HEK293T (cell line): ENCODE measurements around the gene TTC16.

ENCODE experiments used
- CTCF ChIA-PET: fragments of 350-600 bp; formaldehyde crosslinking; extraction: SDS; loops from one replicate; lab custom pipeline; 2021; ENCODE audit warnings: antibody characterized with exemption, inconsistent platforms; lab: Yijun Ruan, JAX
- POLR2A ChIA-PET: fragments of 350-600 bp; formaldehyde crosslinking; extraction: SDS; loops from one replicate; lab custom pipeline; 2020; ENCODE audit warnings: antibody characterized with exemption, inconsistent platforms; lab: Yijun Ruan, JAX
- DNase-seq: peaks from one replicate; pipeline ENCODE4 v3.0.0; 2012; ENCODE audit warnings: mixed read lengths; ENCODE audit errors: extremely low spot score
- ARNT ChIP-seq: fragments of 450-650 bp; IDR thresholded peaks from 2 replicates; pipeline ENCODE4 v1.6.1; 2017; ENCODE audit warnings: mild to moderate bottlenecking
- BHLHE40 ChIP-seq: fragments of 450-650 bp; IDR thresholded peaks from 2 replicates; pipeline ENCODE4 v1.6.1; 2016; ENCODE audit warnings: mild to moderate bottlenecking, moderate library complexity, borderline replicate concordance
- CTBP1 ChIP-seq: fragments of 450-650 bp; IDR thresholded peaks from 2 replicates; pipeline ENCODE4 v1.6.1; 2016; ENCODE audit warnings: borderline replicate concordance
- ELF4 ChIP-seq: fragments of 450-650 bp; IDR thresholded peaks from 2 replicates; pipeline ENCODE4 v1.6.1; 2017; ENCODE audit warnings: antibody characterized with exemption
- FOXA1 ChIP-seq: fragments of 450-650 bp; IDR thresholded peaks from 2 replicates; pipeline ENCODE4 v1.6.1; 2016; ENCODE audit warnings: mild to moderate bottlenecking
- FOXK2 ChIP-seq: fragments of 450-650 bp; IDR thresholded peaks from 2 replicates; pipeline ENCODE4 v1.6.1; 2016; ENCODE audit warnings: mild to moderate bottlenecking
- FOXM1 ChIP-seq: fragments of 450-650 bp; IDR thresholded peaks from 2 replicates; pipeline ENCODE4 v1.6.1; 2017; ENCODE audit warnings: mild to moderate bottlenecking, borderline replicate concordance
- HDGF ChIP-seq: fragments of 450-650 bp; IDR thresholded peaks from 2 replicates; pipeline ENCODE4 v1.6.1; 2017; ENCODE audit warnings: antibody characterized with exemption, borderline replicate concordance
- L3MBTL2 ChIP-seq: fragments of 450-650 bp; conservative IDR thresholded peaks from 2 replicates; pipeline ENCODE4 v1.6.1; 2016; ENCODE audit warnings: mild to moderate bottlenecking
- LEF1 ChIP-seq: fragments of 450-650 bp; IDR thresholded peaks from 2 replicates; pipeline ENCODE4 v1.6.1; 2017; ENCODE audit warnings: mild to moderate bottlenecking, borderline replicate concordance
- NFRKB ChIP-seq: fragments of 450-650 bp; IDR thresholded peaks from 2 replicates; pipeline ENCODE4 v1.6.1; 2016; ENCODE audit warnings: mild to moderate bottlenecking, moderate library complexity
- PKNOX1 ChIP-seq: fragments of 450-650 bp; IDR thresholded peaks from 2 replicates; pipeline ENCODE4 v1.6.1; 2016
- SP1 ChIP-seq: fragments of 450-650 bp; IDR thresholded peaks from 2 replicates; pipeline ENCODE4 v1.6.1; 2017
- SUZ12 ChIP-seq: fragments of 450-650 bp; IDR thresholded peaks from 2 replicates; pipeline ENCODE4 v1.6.1; 2016; ENCODE audit warnings: mild to moderate bottlenecking
- TARDBP ChIP-seq: fragments of 450-650 bp; IDR thresholded peaks from 2 replicates; pipeline ENCODE4 v1.6.1; 2016
- ZNF384 ChIP-seq: fragments of 450-650 bp; IDR thresholded peaks from 2 replicates; pipeline ENCODE4 v1.6.1; 2016

Gene TTC16

GRCh38 chr9:127693697-127694096 is 22.2 kb upstream of the TTC16 start:
- no peak for TF ChIP-seq ELF4
- TF ChIP-seq ARNT = no peak
- TF ChIP-seq NFRKB = no peak
- no peak for TF ChIP-seq FOXK2
- no peak for TF ChIP-seq HDGF
- ChIA-PET CTCF (no interaction called here), POLR2A (no interaction called here)
- DNase-seq = no peak

GRCh38 chr9:127694890-127695720 is 20.8 kb upstream of the TTC16 start:
- no peak for TF ChIP-seq ARNT
- no peak for TF ChIP-seq SP1
- TF ChIP-seq SUZ12 = no peak
- no peak for TF ChIP-seq PKNOX1
- TF ChIP-seq TARDBP = no peak
- TF ChIP-seq L3MBTL2 = no peak
- no peak for TF ChIP-seq HDGF
- TF ChIP-seq FOXA1 = no peak
- TF ChIP-seq CTBP1 = no peak
- TF ChIP-seq ZNF384 = no peak
- no peak for TF ChIP-seq FOXM1
- no peak for TF ChIP-seq NFRKB
- no peak for TF ChIP-seq FOXK2
- no peak for TF ChIP-seq ELF4
- TF ChIP-seq LEF1 = no peak
- TF ChIP-seq BHLHE40 = no peak
- no peak for DNase-seq
- ChIA-PET POLR2A (no interaction called here), CTCF (no interaction called here)

- ChIA-PET CTCF (interaction anchor here (0.6 kb wide), 1 partner anchor 33 kb away, joined by 5 read pairs; no protein-coding TSS in a partner anchor), POLR2A (no interaction called here)
- DNase-seq = no peak
- TF ChIP-seq FOXM1 (no peak), ZNF384 (no peak), NFRKB (no peak), HDGF (no peak), BHLHE40 (no peak), LEF1 (no peak), FOXK2 (no peak), TARDBP (no peak), PKNOX1 (no peak)
Measured at GRCh38 chr9:127697575-127697974, 18.3 kb upstream of the TTC16 start.

- CTCF ChIA-PET = no interaction called here
- TF ChIP-seq LEF1 = no peak
- no peak for TF ChIP-seq ARNT
- no peak for TF ChIP-seq FOXM1
- no peak for TF ChIP-seq FOXA1
- TF ChIP-seq TARDBP = no peak
- no peak for TF ChIP-seq ELF4
- TF ChIP-seq SUZ12 = no peak
- TF ChIP-seq L3MBTL2 = no peak
- no peak for DNase-seq
- POLR2A ChIA-PET = no interaction called here
Measured at GRCh38 chr9:127698386-127698785, 17.5 kb upstream of the TTC16 start.

GRCh38 chr9:127698985-127699670 is 16.8 kb upstream of the TTC16 start:
- ChIA-PET POLR2A (no interaction called here), CTCF (no interaction called here)
- DNase-seq = peak; percentile 48
- TF ChIP-seq SUZ12 (no peak), TARDBP (no peak), BHLHE40 (no peak), FOXA1 (no peak), ELF4 (no peak), L3MBTL2 (no peak), CTBP1 (no peak), HDGF (no peak), LEF1 (no peak), NFRKB (no peak), PKNOX1 (no peak), ZNF384 (no peak), FOXK2 (no peak), FOXM1 (no peak)

- TF ChIP-seq FOXA1 (no peak), PKNOX1 (no peak), ELF4 (no peak), BHLHE40 (no peak), FOXM1 (no peak), ZNF384 (no peak), ARNT (no peak)
- POLR2A ChIA-PET = no interaction called here
- no peak for DNase-seq
- CTCF ChIA-PET = no interaction called here
Measured at GRCh38 chr9:127700140-127700539, 15.7 kb upstream of the TTC16 start.
